Measurements from ENCODE around the gene APLNR. TPM values are rescaled to one million over a fixed set of nuclear protein-coding genes. Genes with fewer than 3 reads are reported as not detected.

Gene APLNR
- total RNA-seq, 1 donor from 2014 or later: 1.6 TPM

DNA sequence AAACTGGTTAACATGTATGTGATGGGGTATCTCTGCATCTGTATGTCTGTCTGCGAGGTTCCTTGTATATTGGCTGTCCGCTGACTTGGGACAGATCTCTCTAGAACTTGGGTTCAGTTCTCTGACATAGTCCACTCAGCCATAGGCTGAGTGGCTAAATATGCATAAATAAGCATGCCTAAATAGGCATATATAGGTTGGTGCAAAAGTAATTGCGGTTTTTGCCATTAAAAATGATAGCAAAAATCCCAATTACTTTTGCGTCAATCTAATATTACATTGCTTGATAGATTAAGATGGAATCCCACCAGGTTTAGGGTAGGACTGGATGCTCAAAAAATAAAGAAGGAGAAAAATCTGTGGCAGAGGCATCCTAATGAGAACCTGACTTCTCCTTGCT is 46.5 kb downstream of the APLNR start:
- H3F3A ChIP-seq (ENCODE audit: low read depth): no peaks in the 10 kb centered on the region
- Mint-ChIP-seq H3K4me3 (no peak overlapping the region), H3K9me3 (peaks cover 8% of the 10 kb centered on the region), H3K36me3 (peaks cover 20% of the 10 kb centered on the region), H3K4me1 (peaks cover 7% of the 10 kb centered on the region), H3K27ac (no peak overlapping the region), H3K27me3 (ENCODE audit: insufficient read depth, low read depth) (peaks cover 5% of the 10 kb centered on the region)
- H4K20me1 ChIP-seq (ENCODE audit: low read depth): no peaks in the 10 kb centered on the region
- H2AFZ ChIP-seq (replicated peaks): no peak overlapping the region
- no peak overlapping the region for H3K4me3 ChIP-seq
- no peak overlapping the region for H3K9ac ChIP-seq
- H3K27me3 ChIP-seq: no peaks in the 10 kb centered on the region
- H3K4me2 ChIP-seq: no peak overlapping the region
- H3K4me1 ChIP-seq: peaks cover 24% of the 10 kb centered on the region
- H3K79me2 ChIP-seq (ENCODE audit: low read depth): no peaks in the 10 kb centered on the region
- no peaks in the 10 kb centered on the region for H3K9me3 ChIP-seq (ENCODE audit: low read depth)
- H3K36me3 ChIP-seq: no peaks in the 10 kb centered on the region
- TF ChIP-seq EZH2 (IDR thresholded peaks at IDR 0.05) (no peak), EZH2phosphoT487 (IDR thresholded peaks at IDR 0.05) (no peak)
- TF ChIP-seq, protein P1, sequence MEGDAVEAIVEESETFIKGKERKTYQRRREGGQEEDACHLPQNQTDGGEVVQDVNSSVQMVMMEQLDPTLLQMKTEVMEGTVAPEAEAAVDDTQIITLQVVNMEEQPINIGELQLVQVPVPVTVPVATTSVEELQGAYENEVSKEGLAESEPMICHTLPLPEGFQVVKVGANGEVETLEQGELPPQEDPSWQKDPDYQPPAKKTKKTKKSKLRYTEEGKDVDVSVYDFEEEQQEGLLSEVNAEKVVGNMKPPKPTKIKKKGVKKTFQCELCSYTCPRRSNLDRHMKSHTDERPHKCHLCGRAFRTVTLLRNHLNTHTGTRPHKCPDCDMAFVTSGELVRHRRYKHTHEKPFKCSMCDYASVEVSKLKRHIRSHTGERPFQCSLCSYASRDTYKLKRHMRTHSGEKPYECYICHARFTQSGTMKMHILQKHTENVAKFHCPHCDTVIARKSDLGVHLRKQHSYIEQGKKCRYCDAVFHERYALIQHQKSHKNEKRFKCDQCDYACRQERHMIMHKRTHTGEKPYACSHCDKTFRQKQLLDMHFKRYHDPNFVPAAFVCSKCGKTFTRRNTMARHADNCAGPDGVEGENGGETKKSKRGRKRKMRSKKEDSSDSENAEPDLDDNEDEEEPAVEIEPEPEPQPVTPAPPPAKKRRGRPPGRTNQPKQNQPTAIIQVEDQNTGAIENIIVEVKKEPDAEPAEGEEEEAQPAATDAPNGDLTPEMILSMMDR (IDR thresholded peaks at IDR 0.05): no peak
- no peak for DNase-seq (ENCODE audit: low spot score)
- H3K27ac ChIP-seq: no peak overlapping the region

Other genes starting within 250 kb of the APLNR start
- not detected in 2 replicates for gene OR5AK2, start 248.3 kb downstream of the APLNR start, total RNA-seq (ENCODE audit: low replicate concordance)
- gene LRRC55, start 55.3 kb downstream of the APLNR start, total RNA-seq (ENCODE audit: low replicate concordance): 1.4 and 2.2 TPM in 2 replicates
- gene TNKS1BP1, start 87.7 kb upstream of the APLNR start, total RNA-seq (ENCODE audit: low replicate concordance): 11.7 and 45.1 TPM in 2 replicates
- 186 and 222 TPM in 2 replicates for gene SSRP1, start 98.6 kb upstream of the APLNR start, total RNA-seq (ENCODE audit: low replicate concordance)
- 1.5 and 2.4 TPM in 2 replicates for gene P2RX3, start 101.1 kb upstream of the APLNR start, total RNA-seq (ENCODE audit: low replicate concordance)
- gene PRG3, start 143.9 kb upstream of the APLNR start, total RNA-seq (ENCODE audit: low replicate concordance): not detected in 2 replicates
- not detected in 2 replicates for gene PRG2, start 153.4 kb upstream of the APLNR start, total RNA-seq (ENCODE audit: low replicate concordance)
- gene SLC43A3, start 189.9 kb upstream of the APLNR start, total RNA-seq (ENCODE audit: low replicate concordance): 5.6 and 7.8 TPM in 2 replicates
- 0.13 and 1.9 TPM in 2 replicates for gene RTN4RL2, start 223.3 kb upstream of the APLNR start, total RNA-seq (ENCODE audit: low replicate concordance)

Measured in neural progenitor cell (in vitro differentiated cells).